T-helper 1 cell treated with Interleukin-12 subunit alpha and Interleukin-12 subunit beta and Interleukin-4 antibody, amounts not matched to agents 30 μg/mL and 1 μg/mL, for 36 hours (primary cell): ENCODE results near the gene RGS19.
"Not testable (repeated sequence)": the region's sequence is repeated elsewhere in the genome, so short reads cannot be mapped to it uniquely, and the experiment has no call there.

Experiments used
- H3K27ac Mint-ChIP-seq: one replicate; pipeline ENCODE4 v1.8.0; 2021; ENCODE audit warnings: mild to moderate bottlenecking, mixed read lengths
- H3K27me3 Mint-ChIP-seq: one replicate; pipeline ENCODE4 v1.8.0; 2021; ENCODE audit warnings: low read depth, mixed read lengths
- H3K36me3 Mint-ChIP-seq: one replicate; pipeline ENCODE4 v1.8.0; 2021; ENCODE audit warnings: low read depth, mixed read lengths
- H3K4me1 Mint-ChIP-seq: one replicate; pipeline ENCODE4 v1.8.0; 2021; ENCODE audit warnings: low read depth, mixed read lengths
- H3K4me3 Mint-ChIP-seq: one replicate; pipeline ENCODE4 v1.8.0; 2021; ENCODE audit warnings: mild to moderate bottlenecking, moderate library complexity, mixed read lengths
- H3K9me3 Mint-ChIP-seq: one replicate; pipeline ENCODE4 v1.8.0; 2021; ENCODE audit warnings: mixed read lengths

RGS19 gene

GRCh38 chr20:64091340-64091739, 12.0 kb upstream of the RGS19 start:
- peaks cover 1% of the 10 kb centered on the region for H3K4me1 Mint-ChIP-seq
- H3K36me3 Mint-ChIP-seq: no peaks in the 10 kb centered on the region
- peaks cover 15% of the 10 kb centered on the region for H3K27me3 Mint-ChIP-seq
- no peaks in the 10 kb centered on the region for H3K9me3 Mint-ChIP-seq
- no peak overlapping the region for H3K27ac Mint-ChIP-seq
- no peak overlapping the region for H3K4me3 Mint-ChIP-seq

GRCh38 chr20:64090165-64090564, 10.8 kb upstream of the RGS19 start:
- H3K36me3 Mint-ChIP-seq: no peaks in the 10 kb centered on the region
- no peak overlapping the region for H3K4me3 Mint-ChIP-seq
- H3K4me1 Mint-ChIP-seq: peaks cover 1% of the 10 kb centered on the region
- no peak overlapping the region for H3K27ac Mint-ChIP-seq
- no peaks in the 10 kb centered on the region for H3K9me3 Mint-ChIP-seq
- peaks cover 27% of the 10 kb centered on the region for H3K27me3 Mint-ChIP-seq

GRCh38 chr20:64088586-64088985, 9.3 kb upstream of the RGS19 start:
- H3K36me3 Mint-ChIP-seq, H3K4me1 Mint-ChIP-seq, H3K27ac Mint-ChIP-seq, H3K4me3 Mint-ChIP-seq, H3K9me3 Mint-ChIP-seq: not testable (repeated sequence)
- peaks cover 37% of the 10 kb centered on the region for H3K27me3 Mint-ChIP-seq

- not testable (repeated sequence) for H3K27ac Mint-ChIP-seq, H3K36me3 Mint-ChIP-seq, H3K4me3 Mint-ChIP-seq, H3K9me3 Mint-ChIP-seq, H3K4me1 Mint-ChIP-seq
- peaks cover 37% of the 10 kb centered on the region for H3K27me3 Mint-ChIP-seq
Observed at GRCh38 chr20:64087226-64087825, 8.0 kb upstream of the RGS19 start.

- H3K27ac Mint-ChIP-seq: no peak overlapping the region
- H3K4me3 Mint-ChIP-seq: no peak overlapping the region
- H3K27me3 Mint-ChIP-seq: peaks cover 41% of the 10 kb centered on the region
Observed at GRCh38 chr20:64086801-64087200, 7.5 kb upstream of the RGS19 start.

DNA sequence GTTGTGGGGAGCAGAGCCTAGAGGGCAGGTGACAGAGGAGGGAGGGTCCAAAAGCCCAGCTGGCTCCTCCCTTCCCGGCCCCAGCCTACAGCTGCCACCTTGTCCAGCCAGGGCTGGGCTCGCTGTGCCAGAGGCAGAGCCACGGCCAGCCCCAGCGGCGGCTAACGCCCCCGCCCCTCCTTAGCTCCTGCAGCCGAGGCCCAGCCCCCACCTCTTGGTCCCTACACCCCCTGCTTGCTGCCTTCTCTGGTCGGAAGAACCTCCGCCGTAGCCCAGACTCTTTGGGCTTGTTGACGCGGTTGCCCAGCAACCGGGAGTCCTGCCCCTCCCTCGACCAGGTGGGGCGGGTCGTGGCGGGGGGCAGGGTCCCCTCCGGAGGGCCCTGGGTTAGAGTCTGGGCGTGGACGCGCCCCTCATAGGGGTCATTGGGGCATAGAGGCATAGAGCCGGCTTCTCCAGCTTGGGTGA, 5.4 kb upstream of the RGS19 start:
- Mint-ChIP-seq H3K36me3 (no peaks in the 10 kb centered on the region), H3K27ac (peak overlapping the region; percentile 19), H3K27me3 (peaks cover 44% of the 10 kb centered on the region), H3K4me3 (peak overlapping the region; percentile 78), H3K4me1 (peaks cover 12% of the 10 kb centered on the region), H3K9me3 (no peaks in the 10 kb centered on the region)

More at GRCh38 chr20:64086801-64087200, 7.5 kb upstream of the RGS19 start:
- Mint-ChIP-seq H3K9me3 (no peaks in the 10 kb centered on the region), H3K36me3 (no peaks in the 10 kb centered on the region), H3K4me1 (peaks cover 6% of the 10 kb centered on the region)

GRCh38 chr20:64083804-64084684, 4.7 kb upstream of the RGS19 start, which contains the start of gene LKAAEAR1:
TSS of gene LKAAEAR1 (minus strand) at chr20:64084398. CDS start at chr20:64084219, 179 bp downstream.
- H3K27ac Mint-ChIP-seq: peak within 1 kb of the TSS; percentile 19
- peak within 1 kb of the TSS; percentile 78 for H3K4me3 Mint-ChIP-seq
- H3K4me1 Mint-ChIP-seq: peaks cover 13% of the 10 kb centered on the region
- peaks cover 44% of the 10 kb centered on the region for H3K27me3 Mint-ChIP-seq
- peaks cover 1% of the 10 kb centered on the region for H3K36me3 Mint-ChIP-seq
- no peaks in the 10 kb centered on the region for H3K9me3 Mint-ChIP-seq

DNA sequence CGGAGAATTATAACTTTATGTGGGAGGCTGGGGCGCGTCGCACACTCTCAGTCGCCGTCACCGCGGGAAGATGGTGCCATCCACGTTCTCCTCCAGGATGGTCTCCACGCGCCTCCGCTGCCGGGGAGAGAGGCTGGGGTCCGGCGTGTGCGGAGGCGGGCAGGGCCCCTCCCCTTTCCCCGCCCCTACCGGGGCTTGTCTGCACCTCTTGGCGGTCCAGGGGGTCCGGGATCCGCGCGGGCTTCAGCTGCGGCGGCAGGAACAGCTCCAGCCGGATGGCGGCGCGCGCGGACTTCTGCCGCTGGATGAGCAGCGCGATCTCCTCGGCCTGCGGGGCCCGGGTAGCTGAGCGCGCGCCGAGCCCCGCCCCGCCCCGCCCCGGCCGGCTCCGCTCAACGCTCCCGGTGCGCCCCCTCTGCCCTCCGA, 4.1 kb upstream of the RGS19 start:
- H3K4me3 Mint-ChIP-seq: peak overlapping the region; percentile 71
- H3K36me3 Mint-ChIP-seq: peaks cover 2% of the 10 kb centered on the region
- peaks cover 37% of the 10 kb centered on the region for H3K27me3 Mint-ChIP-seq
- no peaks in the 10 kb centered on the region for H3K9me3 Mint-ChIP-seq
- peaks cover 13% of the 10 kb centered on the region for H3K4me1 Mint-ChIP-seq
- no peak overlapping the region for H3K27ac Mint-ChIP-seq

DNA sequence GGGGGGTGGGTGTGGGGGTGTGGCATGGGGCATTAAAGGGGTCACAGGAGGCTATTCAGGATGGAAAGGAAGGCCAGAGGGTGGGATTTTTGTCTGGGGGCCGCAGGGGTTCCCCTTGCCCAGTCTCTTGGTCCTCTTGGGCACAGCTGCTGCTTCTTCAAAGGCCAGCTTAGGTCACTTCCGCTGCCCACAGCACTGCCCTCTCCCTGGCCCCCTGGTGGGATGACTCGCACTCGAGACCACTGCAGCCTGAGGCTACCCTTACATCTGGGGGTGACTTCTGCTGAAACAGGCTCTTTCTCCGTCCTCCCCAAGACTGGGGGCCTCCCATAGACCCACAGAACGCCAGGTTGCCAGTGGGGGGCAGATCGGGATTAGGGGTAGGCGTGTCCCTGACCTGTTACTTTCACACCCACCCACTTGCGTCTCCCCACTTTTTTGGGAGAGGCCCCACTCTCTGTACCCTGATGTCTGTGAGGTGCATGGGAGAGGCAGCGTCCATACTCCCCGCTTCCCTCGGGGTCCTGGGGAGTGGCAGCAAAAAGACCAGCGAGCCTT, 3.6 kb upstream of the RGS19 start:
- no peaks in the 10 kb centered on the region for H3K9me3 Mint-ChIP-seq
- peaks cover 2% of the 10 kb centered on the region for H3K36me3 Mint-ChIP-seq
- H3K27ac Mint-ChIP-seq: no peak overlapping the region
- peaks cover 34% of the 10 kb centered on the region for H3K27me3 Mint-ChIP-seq
- peak overlapping the region; percentile 71 for H3K4me3 Mint-ChIP-seq
- peaks cover 14% of the 10 kb centered on the region for H3K4me1 Mint-ChIP-seq

GRCh38 chr20:64082126-64082731, 2.9 kb upstream of the RGS19 start:
- Mint-ChIP-seq H3K4me3 (peak overlapping the region; percentile 60), H3K27ac (peak overlapping the region; percentile 68)

GRCh38 chr20:64081624-64081964, 2.3 kb upstream of the RGS19 start:
- Mint-ChIP-seq H3K27ac (peak overlapping the region; percentile 38), H3K4me3 (peak overlapping the region; percentile 44), H3K9me3 (no peaks in the 10 kb centered on the region), H3K4me1 (peaks cover 20% of the 10 kb centered on the region), H3K27me3 (peaks cover 31% of the 10 kb centered on the region), H3K36me3 (peaks cover 5% of the 10 kb centered on the region)

More at GRCh38 chr20:64082126-64082731, 2.9 kb upstream of the RGS19 start:
- Mint-ChIP-seq H3K36me3 (peaks cover 5% of the 10 kb centered on the region), H3K9me3 (no peaks in the 10 kb centered on the region), H3K4me1 (peaks cover 17% of the 10 kb centered on the region), H3K27me3 (peaks cover 34% of the 10 kb centered on the region)

DNA sequence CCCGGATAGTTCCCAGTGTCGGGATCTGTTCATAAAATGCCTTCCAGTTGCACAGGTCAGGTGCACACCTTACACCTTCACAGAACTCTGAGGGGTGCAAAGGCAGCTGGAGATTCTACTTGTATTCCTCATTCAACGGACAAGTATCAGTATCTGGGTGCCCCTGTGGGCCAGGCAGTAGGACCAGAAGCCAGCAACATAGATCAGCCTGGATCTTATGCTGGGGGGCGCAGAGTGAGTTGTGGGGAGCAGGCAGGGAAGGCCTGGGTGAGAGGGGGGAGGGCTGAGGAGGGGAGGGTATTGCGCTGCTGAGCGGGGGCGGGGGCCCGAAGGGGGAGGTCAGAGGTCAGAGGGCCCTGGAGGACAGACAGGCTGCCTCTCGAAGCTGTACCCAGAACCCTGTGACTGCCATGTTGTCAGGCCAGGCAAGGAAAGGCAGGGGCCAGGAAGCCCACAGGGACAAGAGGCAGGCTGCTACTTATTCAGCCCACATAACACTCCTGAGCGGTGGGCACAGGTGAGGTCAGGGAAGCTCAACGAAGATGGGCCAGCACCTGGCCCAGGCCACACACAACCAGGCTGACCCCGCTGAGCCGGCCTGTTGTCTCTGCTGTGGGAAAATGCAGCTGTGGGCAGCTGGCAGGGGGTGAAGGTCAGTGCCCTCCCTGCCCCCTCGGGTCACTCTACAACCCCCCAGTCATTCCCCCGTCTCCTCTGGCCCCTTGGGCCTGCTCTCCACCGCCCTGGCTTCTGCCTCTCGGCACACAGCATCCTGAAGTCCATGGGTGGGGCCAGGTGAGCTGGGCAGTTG, 1.7 kb upstream of the RGS19 start:
- Mint-ChIP-seq H3K4me3 (peak overlapping the region; percentile 74), H3K4me1 (peaks cover 20% of the 10 kb centered on the region), H3K9me3 (no peaks in the 10 kb centered on the region), H3K36me3 (peaks cover 5% of the 10 kb centered on the region), H3K27ac (peak overlapping the region; percentile 20), H3K27me3 (peaks cover 25% of the 10 kb centered on the region)

DNA sequence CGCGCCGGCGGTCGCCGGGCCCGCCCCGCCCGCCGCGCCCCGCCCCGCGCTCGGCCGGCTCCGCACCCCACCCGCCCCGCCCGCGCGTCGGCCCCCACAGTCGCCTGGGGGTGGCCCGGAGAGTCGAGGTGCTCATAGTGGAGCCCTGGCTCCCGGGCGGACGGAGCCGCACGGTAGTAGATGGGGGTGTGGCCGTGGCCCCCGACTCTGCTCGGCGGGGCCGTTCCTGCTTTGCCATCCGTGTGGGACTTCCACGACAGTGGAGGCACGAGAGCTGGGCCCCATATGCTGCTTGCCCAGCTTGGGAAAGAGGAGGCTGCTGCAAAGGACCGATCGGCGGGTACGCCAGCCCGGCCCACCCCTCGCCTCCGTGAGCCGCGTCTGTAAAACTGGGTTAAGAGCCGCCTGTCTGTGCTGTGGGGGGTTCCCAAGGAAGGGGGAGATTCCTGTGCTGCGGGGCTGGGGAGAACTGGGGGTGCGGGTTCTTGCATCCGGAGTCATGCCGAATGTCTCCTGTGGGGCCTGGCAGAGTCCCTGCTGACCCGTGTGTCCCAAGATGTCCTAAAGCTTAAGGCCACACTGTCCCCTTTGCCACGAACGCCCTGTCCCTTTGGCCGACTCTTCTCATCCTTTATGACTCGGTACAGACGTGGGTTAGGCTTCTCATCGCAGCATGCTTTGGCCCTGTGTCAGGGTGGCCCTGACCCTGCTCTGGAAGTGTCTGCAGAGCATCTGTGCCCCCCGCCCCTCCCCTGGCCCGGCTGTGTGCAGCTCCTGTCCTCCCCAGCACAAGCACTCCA, 895 bp upstream of the RGS19 start, which contains the start of gene OPRL1:
Gene OPRL1, plus strand, starts transcription at position 70 of the 800 bp plus-strand sequence. CDS start 12,639 bp downstream, outside the sequence.
- H3K27ac Mint-ChIP-seq: peak within 1 kb of the TSS; percentile 84
- peaks cover 17% of the 10 kb centered on the region for H3K27me3 Mint-ChIP-seq
- H3K36me3 Mint-ChIP-seq: peaks cover 11% of the 10 kb centered on the region
- peaks cover 20% of the 10 kb centered on the region for H3K4me1 Mint-ChIP-seq
- H3K9me3 Mint-ChIP-seq: no peaks in the 10 kb centered on the region
- peak within 1 kb of the TSS; percentile 93 for H3K4me3 Mint-ChIP-seq
